ENCODE results near the gene KCNMB2.

KCNMB2 gene

DNA sequence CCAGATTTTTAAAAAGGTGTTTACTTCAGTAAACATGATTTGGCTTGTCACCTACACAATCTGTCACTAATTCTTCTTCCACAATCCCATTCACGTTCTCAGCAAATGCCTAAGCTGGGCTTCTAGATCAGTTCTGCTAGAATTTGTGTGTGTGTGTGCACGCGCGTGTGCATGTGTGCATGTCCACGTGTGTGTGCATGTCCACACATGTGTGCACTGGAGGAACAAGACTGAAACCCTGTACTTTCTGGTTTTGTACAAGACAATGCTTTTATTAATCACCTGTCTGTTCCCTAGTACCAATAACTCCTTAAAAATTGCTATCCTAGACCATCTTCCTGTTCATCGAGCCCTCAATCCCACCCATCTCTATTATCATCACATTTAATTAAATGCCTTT lies 229.2 kb downstream of the KCNMB2 start:
- DNase-seq = no peak

DNA sequence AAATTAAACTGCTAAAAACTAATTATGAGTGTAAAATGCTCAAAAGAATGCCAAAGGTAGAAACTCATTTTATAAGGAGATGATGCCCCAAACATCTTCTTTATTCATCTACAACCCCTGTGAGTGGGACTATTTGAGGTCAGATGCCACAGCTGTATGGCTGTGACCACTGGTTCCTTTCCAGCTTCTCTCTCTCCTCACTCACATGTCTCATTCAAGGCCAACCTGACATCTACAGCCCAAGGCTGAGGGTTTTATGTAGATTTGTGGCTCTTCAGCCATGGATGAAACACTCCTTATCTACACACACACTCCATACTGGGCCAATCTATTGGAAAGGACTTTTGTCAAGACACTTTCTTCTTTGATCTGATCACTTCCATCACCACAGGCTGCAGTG lies 231.3 kb downstream of the KCNMB2 start:
- no peak for DNase-seq

DNA sequence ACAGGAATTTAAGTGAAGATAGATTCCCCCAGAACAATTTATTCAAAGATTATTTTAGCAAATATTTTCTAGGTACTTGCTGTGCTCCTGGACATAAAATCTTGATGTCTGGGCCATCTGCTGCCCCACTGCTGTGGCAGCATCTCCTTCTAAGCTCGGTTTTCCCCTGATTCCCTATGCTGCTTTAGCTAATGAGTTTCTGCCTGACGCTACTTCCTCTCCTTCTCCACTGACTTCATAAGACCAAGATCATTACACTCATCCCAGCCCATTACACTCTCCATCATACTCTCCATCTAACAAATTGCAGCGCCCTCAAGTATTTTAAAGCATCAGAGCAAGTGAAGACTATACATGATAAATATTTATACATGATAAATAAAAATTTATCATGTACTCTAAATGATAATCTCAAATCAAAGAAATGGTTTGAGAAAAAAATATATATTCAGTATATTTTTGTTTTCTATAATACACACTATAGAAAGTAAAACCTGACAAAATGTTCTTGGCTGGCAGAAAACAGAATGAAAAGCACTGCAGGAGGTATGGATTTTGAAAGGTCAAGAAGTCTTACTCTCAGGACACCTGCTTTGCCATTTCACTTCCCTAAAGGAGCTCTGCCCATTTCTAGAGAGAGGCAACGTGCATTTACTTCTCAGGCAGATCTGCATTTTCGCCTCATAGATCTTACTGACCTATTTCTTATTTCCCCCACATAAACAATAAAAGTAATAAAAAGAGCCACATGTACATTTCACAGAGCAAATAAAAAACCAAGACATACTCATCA lies 232.0 kb downstream of the KCNMB2 start:
- DNase-seq = no peak

DNA sequence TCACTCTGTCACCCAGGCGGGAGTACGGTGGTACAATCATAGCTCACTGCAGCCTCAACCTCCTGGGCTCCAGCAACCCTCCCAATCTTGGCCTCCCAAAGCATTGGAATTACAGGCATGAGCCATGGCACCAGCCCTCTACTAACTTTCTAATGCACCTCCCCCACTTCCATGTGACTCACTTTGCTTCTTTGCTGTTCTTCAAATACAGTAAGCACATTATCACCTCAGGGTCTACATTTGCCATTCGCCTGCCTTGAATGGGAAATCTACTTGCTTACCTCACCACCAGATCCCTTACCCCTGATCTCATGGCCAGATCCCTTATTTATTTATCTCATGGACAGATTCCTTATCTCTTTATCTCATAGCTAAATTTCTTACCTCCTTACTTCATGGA lies 235.3 kb downstream of the KCNMB2 start:
- no peak for DNase-seq

DNA sequence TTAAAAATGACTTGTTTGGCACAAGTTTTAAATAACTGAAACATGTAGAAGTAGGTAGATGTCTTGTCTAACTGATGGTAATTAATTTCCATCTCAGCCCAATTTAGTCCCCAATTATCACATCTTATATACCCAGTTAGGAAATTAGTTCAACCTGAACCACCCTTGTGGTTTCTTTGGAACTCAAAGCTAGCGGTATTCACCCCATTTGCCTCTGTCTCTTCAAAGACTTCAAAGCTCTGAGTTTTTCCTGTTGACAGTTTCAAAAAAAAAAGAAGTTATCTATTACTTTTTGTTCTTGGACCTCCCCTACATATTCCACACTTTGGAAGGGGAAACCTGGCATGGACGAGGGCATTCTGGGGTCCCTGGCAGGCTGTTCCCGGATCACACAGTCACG lies 236.5 kb downstream of the KCNMB2 start:
- DNase-seq = no peak

DNA sequence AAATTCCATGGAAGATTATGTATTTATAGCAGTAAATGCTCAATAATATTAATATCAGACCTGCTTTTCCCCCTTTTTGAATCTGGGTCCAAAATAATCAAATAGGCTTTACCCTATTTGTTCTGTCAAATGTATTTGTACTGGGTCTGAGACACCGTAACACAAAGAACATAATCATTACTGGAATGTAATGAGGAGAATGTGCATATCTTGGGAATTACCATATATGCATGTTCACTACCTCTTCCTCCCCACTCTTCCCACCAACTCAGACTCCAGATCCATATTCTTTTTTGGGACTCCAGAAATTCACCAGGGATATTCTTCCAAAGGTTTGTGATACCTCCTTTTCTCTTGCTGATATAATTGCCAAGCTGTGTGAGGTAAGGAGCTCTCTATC lies 237.1 kb downstream of the KCNMB2 start:
- DNase-seq = no peak

DNA sequence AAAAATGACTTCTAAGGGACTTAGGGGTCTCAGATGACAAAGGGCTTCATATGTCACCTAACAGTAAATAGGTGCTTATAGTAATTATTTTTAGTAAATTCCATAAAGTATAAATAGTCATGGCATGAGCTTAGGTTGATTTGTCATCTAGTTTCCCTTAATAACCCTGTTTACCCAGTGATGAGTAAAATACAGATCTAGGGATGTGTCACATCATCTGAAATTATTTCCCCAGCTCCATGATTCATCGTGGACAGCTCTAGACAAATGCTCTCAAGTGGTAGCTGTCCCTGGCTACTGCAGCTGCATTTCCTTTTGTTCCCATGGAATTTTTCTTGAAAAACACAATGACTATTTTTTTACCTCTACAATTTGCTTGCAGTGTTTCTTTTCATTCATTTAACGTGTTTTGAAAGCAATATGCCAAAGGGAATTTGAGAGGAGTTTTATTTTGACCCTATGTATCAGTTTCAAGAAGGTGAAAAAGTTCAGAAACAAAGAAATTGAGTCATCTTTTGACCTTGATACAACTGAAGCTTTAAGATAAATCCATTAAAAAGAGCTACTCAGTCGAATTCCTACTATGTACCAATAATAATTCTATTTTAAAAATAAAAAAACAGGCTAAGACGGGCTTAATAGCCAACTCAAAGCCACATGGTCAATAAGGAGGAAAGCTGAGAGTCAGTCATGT lies 241.6 kb downstream of the KCNMB2 start:
- peak; percentile 11 for DNase-seq

DNA sequence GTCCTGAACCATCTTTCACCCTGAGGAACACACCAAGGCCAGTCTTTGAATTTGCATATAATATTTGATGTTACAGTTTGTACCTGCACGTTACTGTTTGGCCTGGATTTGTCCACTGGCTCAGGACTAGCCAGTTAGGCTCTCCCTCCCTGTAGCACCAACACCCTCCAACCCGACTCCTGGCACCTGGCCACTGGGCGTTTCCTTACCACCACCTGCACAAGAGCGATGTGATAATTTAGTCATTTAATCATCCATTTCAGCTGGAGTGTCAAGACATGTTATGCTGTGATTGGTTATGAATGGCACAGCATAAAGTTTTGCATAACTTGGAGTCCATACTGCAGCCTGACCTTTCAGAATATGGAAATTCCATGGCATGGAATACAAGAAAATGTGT lies 242.4 kb downstream of the KCNMB2 start:
- peak; percentile 9 for DNase-seq

DNA sequence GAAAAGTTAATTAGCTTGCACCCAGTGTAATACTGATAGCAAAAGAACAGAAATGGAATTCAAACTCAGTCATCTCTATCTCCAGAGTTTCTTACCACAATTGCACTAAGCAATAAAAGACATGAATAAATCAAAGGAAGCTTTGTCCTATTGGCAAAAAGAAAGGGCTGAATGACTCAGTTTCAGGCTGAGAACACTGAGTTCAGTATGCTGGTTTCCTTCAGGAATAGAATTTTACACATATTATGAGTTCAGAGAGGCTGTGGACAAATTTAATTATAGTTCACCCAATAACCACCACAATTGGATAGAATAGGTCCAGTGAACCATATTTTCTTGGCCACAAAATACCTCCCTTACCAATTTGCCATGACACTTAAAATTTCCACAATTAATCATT lies 249.7 kb downstream of the KCNMB2 start:
- no peak for DNase-seq

DNA sequence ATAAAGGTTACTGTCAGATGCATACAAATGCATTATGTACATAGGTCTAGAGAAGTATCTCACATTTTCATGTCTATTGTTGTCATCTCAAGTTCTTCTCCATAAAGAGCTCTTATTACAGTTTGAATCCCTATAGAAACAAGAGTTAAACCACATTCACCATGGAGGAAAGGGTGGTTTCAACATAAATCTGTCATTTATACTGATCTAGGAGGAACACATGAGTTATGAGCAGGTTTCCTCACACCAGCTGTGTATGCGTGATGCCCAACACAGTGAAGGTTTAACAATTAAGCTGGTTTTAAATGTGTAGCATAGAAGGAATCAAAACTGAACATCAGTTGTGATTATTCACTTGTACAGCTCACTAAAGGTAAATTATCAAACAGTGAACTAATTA lies 251.7 kb downstream of the KCNMB2 start:
- DNase-seq = no peak

DNA sequence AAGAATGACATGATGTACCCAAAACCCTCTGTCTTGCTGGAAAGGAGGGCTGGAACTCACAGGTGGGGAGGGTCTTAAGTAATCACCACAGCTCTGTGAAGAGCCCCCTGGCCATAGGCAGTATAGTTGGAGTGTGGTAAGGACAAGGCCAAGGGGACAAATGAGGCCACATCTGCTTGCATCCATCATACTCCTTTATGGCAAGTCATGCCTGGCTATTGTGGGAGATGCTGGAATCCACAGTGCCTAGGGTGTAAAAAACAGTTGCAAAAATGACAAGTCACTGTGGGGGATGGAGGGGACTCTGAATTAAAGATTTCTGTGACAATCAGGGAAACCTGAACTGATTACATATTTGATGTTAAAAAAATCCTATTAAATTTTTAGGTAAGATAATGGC lies 258.5 kb downstream of the KCNMB2 start:
- no peak for DNase-seq

DNA sequence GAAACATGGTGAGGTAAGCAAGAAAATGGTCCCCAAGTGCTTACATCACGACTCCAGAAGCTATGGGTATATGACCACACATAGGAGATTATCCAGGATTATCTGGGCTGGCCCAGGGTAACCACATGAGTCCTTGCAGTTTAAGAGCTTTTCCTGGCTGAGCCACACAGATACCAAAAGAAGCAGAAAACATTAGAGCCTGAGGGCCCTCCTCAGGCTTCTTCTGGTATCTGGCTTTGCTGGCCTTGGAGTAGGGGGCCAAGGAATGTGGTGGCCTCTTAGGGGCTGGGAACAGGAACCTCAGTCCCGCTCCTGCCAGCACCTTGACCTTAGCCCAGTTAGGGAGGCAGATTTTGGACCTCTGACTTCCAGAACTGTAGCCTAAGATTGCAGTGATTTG lies 259.1 kb downstream of the KCNMB2 start:
- DNase-seq = no peak

DNA sequence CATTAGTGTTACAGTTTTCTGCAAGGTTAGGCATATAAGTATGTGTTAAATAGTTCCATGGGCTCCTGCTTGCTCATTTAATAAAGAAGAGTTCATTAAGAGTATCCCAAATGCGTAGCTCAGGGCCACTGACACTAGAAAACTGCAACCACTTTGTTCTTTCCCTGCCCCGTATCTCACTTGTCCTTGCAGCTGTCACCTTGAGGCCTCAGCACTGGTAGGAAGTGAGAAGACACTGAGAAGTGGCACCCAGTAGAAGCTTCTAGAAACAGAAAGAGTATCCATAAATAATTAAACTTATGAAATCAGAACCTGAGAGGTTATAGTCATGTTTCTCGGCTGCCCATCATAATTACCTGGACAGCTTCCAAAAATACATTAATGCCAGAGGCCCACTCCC lies 266.0 kb downstream of the KCNMB2 start:
- no peak for DNase-seq

DNA sequence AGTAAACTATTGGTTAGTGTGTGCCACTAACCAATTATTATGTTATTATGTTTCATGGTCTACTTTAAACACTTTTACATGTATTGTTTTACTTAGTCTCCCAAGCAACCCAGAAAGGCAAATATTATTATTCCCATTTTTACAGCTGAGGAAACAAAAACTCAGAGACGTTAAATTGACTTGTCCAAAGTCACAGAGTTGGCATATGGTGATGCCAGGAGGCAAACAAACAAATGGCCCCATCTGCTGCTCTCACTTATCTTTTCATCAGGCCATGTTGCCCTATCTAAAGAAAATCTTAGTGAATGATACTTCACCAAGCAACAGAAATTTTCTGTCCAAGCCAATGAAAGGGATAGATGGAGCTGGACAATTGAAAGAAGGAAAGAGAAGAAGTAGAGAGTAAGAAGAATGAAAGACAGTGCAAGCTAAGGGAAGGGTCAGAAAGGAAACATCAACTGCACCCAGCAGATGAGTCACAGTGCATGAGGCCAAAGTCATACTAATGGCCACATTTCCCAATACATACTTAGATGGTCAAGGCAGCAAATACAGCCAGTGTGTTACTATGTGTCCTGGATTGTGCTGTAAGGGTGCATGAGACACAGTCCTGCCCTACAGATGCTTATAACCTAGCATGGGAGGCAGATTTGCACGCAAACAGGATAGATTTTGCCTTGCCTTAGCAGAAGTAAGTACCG lies 266.9 kb downstream of the KCNMB2 start:
- no peak for DNase-seq

DNA sequence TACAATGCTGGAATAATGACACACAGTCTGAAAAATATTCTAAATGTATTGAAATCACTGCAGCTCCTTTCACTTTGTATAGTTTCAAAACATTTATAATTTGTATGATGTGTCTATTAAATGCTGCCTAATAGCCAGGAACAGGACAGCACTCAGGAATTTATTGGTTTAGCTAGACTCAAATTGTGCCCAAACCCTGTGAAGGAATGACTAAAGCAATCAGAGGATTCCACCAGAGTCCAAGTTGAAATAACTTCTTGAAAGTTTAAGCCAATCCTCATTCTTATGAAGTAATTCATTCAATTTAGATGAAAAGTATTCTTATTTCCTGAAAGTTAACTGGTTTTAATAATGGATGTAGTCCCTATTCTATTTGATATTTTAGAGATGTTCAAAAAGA lies 268.4 kb downstream of the KCNMB2 start:
- no peak for DNase-seq

DNA sequence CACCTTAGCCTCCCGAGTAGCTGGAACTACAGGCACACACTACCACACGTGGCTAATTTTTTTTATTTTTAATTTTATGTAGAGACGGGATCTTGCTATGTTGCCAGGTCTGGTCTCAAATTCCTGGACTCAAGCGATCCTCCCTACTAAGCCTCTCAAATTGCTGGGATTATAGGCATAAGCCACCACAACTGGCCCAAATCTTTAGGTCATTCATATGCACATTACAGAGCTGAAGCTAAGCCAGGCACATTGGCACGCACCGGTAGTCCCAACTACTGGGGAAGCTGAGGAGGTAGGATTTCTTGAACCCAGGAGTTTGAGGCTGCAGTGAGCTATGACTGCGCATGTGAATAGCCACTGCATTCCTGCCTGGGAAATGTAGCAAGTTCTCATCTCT lies 269.5 kb downstream of the KCNMB2 start:
- no peak for DNase-seq

DNA sequence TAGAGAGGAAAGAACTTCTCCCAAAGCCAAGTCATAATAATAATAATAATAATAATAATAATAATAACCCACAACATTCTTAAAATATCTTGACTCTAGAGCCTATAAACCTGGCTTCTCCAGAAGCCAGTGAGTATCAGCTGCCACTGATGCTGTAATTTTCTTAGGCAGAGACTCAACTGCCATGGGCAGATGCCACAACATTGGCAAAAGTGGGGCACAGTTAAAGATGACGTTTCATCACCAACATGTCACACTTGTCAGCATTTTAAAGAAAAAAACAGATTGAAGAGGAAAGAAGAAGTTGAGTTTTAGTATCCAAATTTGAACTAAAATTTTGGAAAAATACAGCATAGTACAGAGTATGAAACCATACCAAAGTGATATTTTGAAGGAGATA lies 270.4 kb downstream of the KCNMB2 start:
- no peak for DNase-seq

DNA sequence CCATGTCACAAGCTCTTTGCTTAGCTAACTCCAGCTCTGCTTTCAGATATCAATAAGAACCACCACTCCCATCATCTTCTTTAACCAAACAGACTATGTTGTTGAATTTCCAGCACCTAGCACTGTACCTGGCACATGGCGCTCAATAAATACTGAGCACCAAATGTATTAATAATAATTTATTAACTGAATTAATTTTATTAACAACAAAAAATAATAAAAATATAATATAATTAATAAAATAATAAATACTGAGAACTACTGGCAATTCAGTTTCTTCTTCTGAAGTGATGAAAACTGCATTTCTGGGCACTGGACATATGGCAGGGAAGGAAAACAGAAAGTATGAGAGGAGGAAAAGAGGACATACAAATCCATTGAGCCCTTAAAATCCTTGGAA lies 271.5 kb downstream of the KCNMB2 start:
- no peak for DNase-seq

DNA sequence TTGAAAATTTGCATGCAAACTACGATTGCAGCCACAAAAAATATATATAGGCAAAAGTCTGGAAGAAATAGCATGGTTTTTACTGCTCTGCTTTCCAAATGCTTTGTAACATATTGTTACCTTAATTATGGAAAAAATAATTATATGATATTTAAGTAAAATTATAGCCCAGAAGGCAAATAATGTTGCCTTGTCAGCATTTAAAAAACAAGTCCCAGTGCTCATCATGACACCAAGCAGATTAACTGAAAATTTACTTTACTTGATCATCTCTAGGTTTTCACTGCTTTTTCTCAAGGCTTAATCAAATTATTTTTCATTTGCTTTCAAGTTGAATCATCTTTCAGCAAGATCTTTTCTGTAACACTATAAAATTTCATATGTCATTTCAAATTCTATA lies 272.5 kb downstream of the KCNMB2 start:
- no peak for DNase-seq

DNA sequence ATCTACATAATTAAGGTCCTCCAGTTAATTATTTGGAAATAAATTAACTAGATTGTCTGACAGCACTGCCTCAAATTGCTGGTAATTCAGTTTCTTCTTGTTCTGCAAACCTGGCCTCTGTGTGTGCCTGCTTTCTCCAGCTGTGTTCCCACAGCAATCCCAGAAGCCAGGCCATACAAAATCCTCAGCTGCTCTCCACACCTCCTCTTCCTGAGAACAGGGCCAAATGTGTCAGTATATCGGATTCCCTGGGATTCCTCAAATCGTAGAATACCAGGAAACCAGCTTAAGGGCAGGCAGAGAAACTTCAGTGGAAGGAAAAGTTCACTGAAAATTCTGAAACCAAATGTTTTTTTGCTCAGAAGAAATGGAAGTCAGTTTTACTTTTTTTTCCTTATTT lies 273.9 kb downstream of the KCNMB2 start:
- no peak for DNase-seq

DNA sequence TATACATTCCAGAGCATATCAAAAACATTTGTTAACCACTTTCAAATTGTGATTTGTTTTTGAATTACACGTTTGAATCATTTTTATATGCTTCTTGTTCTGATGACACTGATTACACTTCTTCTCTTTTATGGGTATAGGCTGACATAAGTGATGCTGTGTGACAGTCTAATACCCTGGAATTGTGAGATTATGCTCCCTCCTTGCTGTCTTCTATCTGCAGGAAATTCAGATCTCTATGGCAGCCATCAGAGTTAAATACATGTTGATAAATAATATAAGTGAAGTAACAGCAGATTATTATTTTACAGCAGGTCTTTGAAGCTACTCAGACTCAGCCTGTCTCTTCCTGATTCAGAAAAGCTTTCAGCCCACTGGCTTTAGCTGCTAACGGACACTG lies 286.5 kb downstream of the KCNMB2 start:
- no peak for DNase-seq

DNA sequence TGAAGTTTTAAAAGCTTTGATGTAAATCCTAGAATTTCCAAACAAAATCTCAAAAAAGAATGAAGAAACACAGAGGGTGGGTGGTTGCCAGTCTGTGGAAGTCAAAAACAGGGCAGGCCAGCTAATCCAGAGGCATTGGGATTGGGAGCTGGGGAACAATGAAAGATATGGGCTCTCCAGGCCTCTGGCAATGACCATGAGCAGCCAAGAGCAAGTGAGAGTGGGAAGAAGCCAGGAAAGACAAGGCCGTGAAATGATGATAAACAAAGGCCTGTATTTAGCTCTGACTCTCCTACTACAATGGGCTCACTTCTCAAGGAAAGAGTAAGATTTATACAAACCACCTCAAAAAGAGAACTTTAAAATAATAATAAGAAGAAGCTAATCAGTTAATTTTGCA lies 286.9 kb downstream of the KCNMB2 start:
- no peak for DNase-seq

DNA sequence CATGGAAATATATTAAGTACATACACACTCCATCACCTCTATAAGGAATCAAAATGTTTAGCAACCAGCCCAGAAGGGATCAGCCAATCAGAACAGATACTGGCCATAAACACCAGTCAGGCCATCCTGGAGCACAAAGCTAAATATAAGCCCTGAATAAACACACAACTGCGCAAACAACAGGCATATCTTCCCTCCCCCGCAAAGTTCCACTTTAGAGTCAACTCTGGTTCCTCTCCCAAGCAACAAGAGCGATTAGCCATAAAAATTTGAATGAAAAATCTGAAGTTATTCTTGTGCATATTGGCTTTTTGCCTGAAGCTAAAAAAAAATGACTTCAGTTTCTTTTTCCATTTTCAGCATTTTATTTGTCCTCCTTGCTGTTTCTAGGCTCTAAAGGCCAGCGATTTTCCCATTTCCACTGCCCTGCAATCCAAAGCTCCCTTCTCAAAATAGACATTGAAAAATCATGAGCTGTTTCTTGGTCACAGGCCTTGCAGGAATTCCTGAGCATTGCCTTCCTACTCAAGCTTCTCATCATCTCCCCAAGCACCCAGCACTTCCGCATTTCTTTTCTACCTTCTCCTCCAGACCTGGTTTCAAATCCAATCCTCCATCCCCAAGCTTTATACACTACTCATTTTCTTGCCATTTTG lies 287.5 kb downstream of the KCNMB2 start:
- no peak for DNase-seq
